Stimulated activated naive CD4-positive, alpha-beta T cell treated with Interleukin-2 at 50 U/mL for 16 hours (primary cell): ENCODE measurements around the gene FAM78B.

Source experiments
- DNase-seq: peaks from one replicate; lab custom pipeline; 2025; lab: John Stamatoyannopoulos, UW

Gene FAM78B

DNA sequence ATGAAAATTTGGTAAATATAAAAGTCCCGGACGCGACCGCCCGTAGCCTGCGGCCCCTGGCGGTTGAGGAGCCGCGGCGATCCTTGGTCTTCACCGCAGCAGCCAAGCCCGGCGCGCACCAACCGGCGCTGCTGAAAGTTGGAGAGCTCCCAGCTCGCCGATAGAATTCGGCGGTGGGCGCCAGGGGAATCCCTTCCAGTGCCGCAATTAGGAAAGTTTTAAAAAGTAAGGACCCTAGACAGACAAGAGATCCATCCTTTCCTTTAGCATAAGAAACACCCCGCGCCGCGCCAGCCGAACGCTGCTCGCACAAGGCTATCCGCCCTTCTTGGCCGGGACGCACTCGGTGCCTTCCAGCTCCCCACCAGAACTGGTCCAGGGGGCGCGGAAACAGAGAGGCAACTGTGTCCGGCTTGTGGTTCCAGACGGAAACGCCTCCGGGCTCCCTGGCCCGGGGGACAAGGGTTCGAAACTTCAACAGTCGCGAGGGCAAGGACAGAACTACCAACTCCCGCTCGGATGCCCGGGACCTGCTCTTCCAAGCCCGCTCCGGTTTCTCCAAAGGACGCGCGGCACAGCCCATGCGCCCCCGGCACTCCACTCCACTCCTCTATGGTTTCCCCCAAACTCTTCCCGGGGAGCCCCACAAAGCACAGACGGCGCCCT lies 1.7 kb downstream of the FAM78B start:
- no peak for DNase-seq

DNA sequence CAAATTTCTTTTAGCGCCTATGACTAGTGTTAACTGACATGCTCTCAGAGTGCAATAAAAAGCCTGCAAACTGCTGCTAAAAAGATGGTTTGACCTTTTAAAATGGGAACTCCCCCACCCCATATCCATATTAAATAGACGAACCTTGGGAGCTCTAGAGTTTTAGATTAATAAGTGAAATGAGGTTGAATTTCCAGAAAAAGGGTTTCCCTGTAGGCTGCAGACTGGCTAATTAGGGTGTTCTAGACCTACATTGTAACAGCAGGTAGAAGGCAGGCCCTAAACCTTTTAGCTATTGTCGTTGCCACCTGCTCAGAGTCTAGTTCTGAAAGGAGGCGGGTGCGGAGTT lies 2.2 kb downstream of the FAM78B start:
- DNase-seq = no peak

DNA sequence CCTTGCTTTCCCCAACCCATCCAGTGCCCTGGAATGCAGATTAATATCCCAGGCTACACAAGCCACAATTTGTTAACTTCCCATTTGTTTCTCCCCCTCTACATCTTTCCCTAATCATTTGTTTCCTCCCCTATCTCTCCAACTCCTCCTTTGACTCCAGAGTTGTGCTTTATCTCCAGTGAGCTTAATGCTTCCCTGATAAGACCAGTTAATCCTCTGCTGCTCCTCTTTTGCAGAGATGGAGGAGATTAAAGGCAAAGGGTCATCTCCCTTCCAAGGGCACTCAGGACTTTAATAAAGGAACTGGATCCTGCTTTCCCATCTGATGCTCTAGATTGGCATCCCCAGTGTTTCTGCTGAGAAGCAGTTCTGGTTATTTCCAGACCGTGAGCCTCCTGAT lies 7.1 kb downstream of the FAM78B start:
- no peak for DNase-seq

DNA sequence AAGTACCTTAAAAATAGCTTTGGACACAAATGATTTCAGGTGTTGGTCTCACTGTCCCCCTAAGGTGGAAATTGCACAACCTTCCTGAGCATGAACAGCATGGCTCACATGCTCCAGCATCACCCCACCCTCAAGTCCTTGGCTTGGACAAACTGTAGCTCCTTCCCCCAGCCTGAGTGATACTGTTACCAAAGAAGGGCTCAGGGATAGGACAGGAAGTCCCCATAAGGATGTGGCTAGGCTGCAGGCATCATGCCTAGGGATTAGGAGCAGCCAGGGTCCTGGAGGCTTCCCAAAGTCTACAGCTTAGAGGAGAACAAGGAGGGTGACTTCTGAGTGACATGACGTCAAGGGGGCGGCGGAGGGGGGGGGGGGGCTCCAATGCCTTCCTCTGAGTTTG lies 10.1 kb downstream of the FAM78B start:
- DNase-seq = no peak

DNA sequence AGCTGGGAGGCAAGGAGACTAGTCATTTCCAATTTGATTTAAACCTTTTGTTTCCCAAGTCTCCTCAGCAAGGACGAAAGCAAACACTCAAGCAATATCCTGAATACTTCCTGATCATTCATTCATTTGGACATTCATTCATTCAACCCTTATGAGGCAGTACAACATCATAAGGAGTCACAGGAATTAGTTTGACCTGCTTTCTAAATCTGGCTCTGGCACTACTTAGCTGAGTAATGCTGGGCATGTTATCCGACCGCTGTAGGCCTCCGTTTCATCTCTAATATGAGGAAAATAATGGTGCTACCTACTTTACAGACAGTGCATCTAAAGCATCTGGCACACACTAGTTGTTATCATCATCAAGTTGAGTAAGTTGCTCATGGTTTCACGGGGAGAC lies 11.7 kb downstream of the FAM78B start:
- no peak for DNase-seq

DNA sequence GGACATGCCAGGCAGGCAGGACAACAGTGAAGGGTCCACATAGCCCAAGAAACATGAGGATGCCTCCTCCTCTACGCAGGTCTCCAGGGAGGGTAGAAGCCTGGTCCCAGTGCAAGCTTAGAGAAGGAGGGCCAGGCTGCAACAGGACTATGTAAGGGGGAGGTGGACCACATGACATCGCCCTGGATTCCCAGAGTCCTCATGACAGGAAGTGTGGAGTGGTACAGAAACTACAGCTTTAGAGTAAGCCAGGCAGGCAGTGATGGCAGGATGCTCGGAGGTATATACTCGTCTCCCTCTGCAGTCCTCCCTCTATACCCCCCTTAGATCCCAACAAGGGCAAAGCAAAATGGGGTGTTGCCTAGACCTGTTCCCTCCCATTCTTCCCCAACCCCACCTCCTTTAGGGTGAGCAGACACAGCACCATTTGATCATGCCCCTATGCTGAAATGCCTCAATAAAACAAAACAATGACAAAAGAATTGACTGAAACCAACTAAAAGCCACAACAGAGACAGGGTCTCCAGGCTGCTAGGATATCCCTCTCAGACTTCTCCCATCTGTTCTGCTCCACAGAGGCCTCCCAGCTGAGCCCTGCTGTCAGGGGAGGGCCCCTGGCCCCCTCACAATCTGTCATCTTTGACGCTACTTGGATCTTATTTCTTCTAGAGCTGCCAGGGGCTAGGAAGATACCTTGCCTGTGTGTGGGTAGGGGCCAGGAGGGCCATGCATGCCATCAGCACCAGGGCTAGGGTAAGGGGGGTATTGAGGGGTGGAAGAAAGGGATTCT lies 13.1 kb downstream of the FAM78B start:
- no peak for DNase-seq

DNA sequence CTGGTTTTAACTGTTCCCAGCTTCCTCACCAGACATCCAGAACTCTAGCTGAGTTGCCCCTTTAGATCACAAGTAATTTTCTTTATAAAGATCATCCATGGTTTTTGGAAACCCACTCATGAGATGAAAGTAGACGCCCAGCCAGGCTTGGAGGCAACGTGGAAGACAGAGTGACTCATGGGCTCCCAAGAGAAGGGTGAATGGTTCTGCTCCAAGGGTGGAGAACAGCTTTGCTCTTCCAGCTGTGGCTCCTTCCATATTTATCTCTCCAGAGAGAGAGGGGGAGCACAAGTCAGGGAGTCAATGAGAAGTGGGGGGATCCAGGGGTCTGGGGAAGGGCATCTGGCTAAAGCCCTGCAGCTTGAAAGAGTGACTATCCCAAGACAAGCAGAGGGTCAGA lies 13.8 kb downstream of the FAM78B start:
- DNase-seq = no peak

DNA sequence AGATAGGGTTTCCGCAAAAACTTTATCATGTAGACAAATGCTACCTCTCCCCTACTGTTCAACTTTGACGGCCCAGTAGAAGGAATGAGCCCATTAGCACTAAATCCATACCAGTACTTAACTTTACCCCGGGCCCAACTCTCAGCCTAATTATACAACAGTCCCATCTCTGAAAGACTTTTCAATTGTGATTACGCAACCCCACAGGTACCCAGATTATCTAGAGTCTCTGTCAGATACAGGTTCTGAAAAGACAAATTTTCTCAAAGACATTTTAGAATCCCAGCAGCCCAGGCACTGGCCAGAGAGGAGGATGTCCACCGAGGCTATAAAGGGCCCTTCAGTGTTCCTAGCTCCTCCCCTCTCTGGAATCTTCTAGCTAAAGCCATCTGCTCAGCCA lies 15.0 kb downstream of the FAM78B start:
- DNase-seq = no peak

DNA sequence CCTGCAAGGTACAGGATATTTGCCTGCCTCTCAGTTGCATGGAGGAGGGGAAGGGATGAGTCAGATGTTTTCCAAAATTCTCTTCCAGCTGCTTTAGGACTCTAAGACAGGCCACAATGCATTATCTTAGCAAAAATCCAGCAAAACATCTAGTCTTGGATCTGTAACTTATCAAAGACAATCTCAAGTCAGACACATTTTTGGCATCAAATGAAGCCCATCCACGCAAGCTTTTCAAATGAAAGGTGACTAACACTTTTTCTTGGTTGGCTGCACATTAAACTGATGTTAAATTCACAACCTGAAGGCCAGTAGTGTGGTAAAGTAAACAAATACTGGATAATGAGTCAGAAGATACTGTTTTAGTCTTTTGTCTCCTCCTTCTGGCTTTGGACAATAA lies 21.3 kb downstream of the FAM78B start:
- no peak for DNase-seq

DNA sequence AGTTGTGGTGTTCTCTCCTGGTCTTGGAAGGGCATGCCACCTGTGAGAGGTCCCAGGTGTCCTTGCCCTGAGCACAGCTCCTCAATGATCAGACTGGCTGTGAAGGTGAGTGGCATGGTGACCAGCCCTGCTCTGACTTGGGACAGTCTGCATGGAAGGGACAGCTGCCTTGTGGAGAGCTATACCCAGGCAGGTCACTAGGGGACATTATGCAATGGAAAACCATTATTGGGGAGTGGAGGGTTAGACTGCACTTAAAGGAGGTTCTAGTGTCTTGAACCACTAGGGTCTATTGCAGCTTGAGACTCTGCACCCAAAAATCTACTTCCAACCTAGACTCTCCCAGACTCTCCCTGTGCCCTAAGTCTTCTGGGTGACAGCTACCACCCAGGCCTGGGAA lies 24.8 kb downstream of the FAM78B start:
- DNase-seq = no peak

DNA sequence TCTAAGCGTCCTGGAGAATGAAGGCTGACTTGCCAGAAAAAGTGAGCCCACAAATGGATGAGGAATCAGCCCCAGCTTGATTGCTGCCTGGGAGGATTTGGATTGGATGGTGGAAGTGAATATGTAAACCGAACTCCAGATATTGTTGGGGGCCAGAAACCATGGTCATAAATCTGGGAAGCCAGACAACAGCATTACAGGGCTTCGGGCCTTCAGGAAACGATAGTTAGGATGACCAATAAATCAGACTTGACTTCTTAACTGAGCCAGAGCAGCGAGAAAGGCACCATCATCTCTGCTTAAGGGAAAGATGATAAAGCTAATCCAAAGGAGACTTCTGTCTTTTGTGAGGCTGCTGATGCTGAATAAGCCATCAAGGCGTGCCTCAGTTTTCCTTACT lies 26.6 kb downstream of the FAM78B start:
- no peak for DNase-seq

DNA sequence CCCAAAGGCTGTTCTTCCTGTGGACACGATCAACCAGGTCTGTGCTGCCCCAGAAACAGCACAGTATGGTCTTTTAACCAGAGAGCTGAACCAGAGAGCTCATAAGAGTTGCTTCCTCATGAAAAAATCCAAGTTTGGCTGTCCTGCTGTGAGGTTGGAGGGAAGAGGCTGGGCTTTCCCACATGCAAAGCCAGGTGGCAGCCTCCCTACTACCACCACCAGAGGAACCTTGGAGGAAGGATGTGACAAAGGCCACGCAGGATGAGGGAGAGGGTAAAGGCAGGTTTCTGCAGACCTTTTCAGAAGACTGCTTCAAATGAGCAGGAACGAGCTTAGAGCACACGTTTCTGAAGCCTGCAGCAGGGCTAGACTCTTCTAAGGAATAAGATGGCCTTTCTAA lies 27.1 kb downstream of the FAM78B start:
- DNase-seq = no peak

DNA sequence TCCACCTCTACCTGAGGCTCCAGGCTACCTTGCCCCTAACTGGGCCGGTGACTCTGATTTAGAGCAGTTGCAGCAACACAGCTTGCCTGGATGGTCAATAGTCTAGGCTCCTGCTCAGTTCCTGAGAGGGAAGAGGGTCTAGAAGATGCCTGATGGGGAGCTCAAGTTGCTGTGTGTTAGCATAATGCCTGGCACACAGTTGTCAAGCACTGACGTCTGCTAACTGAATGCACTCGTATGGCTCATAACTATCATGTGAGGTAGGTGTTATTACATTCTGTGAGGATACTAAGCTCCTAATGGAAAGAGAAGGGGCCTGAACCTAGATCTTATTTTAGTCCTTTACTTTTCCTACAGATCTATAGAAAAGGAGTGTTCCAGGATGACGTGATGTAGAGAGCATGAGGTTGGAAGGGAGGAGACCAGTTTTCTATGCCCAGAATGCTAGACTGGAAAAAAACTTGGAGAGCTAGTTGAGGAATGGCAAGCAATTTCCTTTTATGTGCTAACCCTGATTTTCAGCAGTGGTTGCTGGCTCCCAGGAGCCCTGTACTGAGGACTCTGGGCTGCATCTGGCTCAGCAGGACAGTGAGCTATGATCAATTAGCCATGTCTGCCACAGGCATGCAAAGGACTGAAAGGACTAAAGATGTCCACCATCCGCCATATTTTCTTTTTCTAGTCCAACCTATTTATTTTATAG lies 30.0 kb downstream of the FAM78B start:
- DNase-seq = no peak

DNA sequence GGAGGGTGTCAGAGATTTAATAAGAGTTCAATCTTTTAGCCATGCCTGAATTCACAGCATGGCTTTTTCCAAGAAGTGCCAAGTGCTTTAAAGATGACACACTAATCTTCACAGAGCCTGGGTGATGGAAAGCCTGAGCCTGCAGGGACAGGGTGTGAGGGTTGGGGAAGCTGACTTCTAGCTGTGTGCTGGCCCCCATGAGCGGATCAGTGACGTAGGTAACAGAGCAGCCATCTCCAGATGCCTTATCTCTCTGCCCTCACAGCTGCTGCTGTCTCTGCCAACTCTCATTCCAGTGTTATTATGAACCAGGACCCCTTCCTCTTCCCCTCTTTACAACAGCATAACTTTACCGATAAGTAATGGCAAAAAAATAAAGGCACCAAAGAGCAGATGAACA lies 30.6 kb downstream of the FAM78B start:
- DNase-seq = no peak

DNA sequence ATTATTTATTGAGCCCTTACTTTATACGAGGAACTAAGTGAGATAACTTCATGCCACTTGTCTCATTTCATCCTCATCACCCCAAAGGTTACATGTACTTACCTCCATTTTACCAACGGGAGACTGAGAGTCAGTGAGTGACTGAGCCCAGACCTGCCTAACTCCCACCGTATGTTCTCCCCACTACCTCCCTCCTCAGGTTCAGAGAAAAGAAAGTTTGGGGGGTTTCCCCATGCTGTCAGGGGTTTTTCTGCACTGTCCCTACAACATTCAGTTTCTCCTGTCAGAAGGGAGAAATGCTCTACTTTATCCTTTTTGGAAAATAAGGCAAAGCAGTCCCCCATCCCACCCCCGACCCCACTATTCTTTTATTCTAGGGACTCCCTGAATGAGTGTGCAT lies 32.9 kb downstream of the FAM78B start:
- no peak for DNase-seq

DNA sequence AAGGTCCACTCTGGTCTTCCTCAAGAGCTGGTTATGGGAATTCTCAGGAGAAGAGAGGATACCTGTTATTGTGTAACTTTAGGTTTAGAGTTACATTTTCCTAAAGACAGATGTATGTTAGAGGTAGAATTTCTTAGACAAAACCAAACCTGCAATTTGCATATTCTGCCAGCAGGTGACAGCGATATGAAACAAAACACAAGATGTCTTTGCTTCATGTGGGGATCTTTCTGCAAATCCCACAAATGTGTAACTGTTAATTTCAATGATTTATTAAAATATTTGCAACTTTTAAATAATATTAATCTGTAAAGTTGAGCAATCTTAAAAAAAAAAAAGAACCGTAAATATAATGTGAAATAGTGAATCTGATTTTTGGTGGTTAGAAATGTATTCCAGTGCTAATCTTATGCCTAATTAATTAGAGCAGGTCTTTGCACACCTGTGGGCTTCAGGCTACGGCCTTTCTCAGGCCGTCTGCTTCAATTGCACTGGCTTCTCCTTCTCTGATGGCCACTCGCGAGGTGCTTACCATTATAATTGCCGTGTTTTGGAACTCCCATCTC lies 33.4 kb downstream of the FAM78B start:
- DNase-seq = no peak

DNA sequence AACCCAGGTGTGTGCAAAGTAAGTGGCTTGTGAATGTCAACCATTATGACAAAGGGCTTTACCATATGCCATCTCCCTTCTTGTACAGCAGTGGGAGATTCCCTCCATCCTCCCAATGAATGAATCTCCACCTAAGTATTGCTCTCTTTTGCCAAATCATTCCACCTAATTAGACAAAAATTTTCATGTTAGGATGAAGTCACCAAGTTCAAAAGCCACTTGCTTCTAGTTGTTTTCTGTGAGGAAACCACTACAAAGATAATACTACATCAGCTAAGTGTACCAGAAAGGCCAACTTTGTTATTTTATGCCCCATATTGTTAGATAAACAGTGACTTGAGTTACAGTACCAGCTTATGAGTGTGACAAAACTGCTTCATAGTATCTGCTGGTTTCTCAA lies 34.3 kb downstream of the FAM78B start:
- DNase-seq = no peak

DNA sequence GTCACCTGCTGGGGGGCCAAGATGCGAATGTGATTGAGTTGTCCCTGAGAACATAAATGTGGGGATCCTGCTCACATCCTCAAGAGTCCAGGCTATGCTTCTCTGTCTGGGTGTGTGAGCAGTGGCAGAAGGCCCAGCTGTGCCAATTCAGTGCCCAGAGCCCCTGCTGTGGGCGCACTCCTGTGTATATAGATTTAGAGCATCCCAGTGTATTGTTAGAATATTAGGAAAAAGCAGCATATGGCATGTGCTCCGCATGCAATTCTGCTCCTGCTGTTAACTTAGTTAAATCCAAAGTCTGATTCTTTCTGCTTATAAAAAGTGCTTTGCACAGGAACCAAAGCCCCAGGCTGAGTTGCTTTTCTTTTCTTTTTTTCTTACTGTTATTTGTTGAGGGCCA lies 37.8 kb downstream of the FAM78B start:
- no peak for DNase-seq

DNA sequence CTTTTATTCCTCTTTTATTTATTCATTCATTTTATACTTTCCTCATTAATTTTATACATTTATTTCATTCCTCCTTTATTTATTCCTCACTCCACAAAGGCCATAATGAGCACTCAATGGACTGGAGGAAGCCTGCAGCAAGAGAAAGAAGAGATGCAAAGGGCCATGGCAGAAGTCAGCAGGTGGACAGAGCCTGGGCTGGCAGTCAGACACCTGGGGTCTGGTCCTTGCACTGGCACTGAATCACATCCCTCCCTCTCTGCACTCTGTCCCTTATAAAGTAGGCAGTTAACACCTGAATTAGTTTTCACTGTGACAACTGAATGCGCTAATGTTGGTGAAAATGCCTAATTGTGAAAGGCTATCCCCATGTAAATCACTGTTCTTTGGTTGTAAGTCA lies 38.6 kb downstream of the FAM78B start:
- DNase-seq = no peak

DNA sequence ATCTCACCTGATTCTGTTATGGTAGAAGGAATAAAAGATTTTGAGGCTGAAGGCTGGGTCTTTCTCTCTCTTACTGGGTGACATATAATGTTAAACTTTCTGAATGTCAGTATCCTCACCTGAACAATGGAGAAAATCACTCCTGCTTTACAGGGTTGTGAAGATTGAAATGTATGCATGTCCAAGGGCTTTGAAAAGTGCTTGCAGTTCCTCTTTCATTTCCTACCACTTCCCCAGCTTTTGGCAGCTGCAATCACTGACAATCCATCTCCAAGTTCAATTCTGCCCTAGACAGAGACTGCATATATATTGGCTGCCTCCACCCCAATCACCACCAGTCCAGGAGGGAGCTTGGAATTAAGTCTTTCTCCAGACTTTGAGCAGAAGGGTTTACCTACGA lies 39.8 kb downstream of the FAM78B start:
- no peak for DNase-seq

DNA sequence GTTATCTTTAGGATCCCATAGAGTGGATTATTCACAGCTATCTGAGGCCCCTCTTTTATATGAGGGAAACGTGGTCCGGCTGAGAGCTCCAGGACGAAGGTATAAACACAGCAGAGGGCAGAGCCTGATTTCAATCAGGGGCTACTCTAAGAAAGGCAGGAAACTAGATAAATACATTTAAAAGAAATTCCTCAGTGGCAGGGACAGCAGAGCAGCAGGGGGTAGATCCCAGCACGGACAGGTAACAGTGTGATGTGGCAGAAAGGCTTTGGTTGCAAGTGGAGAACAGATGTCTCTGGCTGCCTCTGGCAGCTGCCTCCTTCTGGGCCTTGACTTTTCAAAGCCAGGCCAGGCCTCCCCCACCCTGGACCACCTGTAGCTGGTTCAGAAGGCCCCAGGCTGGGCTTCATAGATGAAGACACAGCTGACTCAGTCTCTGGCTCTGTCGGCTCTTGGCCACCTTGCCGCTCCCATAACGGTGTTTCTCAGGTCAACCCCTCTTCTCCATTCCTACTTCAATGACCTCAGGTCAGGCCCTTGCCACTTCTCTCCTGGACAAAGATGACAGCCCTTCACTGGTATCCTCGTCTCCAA lies 43.8 kb downstream of the FAM78B start:
- no peak for DNase-seq

DNA sequence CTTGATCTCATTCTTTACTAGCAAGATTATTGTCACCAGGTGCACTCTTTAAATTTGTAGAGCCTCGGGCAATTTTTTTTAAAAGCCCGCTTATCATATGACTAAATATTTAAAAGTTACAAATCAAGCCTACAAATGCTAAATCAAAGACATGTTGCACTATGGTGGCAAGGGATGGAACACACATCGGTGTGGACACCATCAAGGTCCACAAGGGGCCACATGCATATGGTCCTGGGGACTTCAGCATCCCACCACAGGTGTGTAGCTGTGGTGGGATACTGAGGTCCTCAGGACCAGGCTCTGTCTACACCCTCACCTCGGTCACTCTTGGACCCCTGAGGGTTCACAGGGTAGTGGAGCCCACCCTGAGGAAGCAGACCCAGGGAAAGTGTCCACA lies 45.8 kb downstream of the FAM78B start:
- no peak for DNase-seq

DNA sequence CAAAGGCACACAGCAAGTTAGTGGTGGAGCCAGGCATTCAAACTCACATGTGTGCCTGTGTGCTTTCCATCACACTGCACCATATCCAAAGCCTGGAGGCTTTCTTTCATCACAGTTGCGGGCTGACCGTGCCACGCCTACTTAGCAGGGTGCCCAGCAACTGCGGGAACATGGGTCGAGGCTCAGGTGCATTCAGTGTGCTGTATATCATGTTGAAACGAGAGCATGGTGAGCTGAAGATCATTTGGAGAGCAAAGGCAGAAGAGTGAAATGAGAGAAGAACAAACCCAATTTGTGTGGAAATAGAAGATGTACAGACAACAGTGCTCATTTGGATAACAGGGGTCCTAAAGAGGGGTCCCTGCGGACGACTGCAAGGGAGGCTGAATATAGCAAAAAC lies 46.5 kb downstream of the FAM78B start:
- no peak for DNase-seq
